Breast epithelium (tissue), 3 donors: Measurements from ENCODE around the gene CAPN9.

Experiments used
- CTCF ChIP-seq, 3 donors: fragments of 450-650 bp; IDR thresholded peaks; one replicate each; pipeline ENCODE4 v1.5.1; 2016 to 2017; ENCODE audit warnings: antibody characterized with exemption in 3 of 3, mild to moderate bottlenecking in 3 of 3, moderate library complexity in 3 of 3
- POLR2A ChIP-seq: fragments of 450-650 bp; IDR thresholded peaks from one replicate; pipeline ENCODE4 v1.6.1; 2016; ENCODE audit warnings: antibody characterized with exemption, mild to moderate bottlenecking, moderate library complexity
- POLR2AphosphoS5 ChIP-seq, 3 donors: sonication (generic); formaldehyde crosslinking; IDR thresholded peaks; one replicate each; pipeline ENCODE4 v1.6.1; 2017; ENCODE audit warnings: antibody characterized with exemption in 3 of 3

- TF ChIP-seq CTCF (IDR thresholded peaks at IDR 0.05): no peak
- TF ChIP-seq POLR2AphosphoS5 (IDR thresholded peaks at IDR 0.05): no peak
- TF ChIP-seq POLR2A: no peak
Measured at GRCh38 chr1:230791986-230792564, 44.9 kb downstream of the CAPN9 start.
